NOMO-1 (cell line): Measurements from ENCODE around the gene ARL15.

Experiments used
- DNase-seq, 2 experiments: peaks; one replicate each; lab custom pipeline; 2025; ENCODE audit not compliant: unreplicated experiment in 2 of 2; lab: John Stamatoyannopoulos, UW

Gene ARL15

DNA sequence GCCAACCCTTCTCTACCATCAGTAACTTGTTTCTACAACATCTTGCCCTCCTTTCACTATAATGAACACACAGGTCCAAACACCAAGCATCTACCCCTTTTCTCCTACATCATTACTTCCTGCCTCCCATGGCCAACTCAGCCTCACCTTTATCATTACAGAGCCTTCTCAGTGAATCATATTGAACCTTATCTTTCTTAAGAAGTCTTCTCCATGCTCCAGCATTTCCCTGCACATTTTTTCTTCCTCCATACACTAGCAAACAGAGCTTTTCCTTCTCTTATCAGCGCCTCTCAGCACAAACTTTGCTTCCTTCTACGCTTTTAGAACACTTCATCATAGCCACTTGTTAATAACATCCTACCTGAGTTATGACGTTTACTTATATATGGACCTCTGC lies 148.2 kb downstream of the ARL15 start:
- DNase-seq: no peak

DNA sequence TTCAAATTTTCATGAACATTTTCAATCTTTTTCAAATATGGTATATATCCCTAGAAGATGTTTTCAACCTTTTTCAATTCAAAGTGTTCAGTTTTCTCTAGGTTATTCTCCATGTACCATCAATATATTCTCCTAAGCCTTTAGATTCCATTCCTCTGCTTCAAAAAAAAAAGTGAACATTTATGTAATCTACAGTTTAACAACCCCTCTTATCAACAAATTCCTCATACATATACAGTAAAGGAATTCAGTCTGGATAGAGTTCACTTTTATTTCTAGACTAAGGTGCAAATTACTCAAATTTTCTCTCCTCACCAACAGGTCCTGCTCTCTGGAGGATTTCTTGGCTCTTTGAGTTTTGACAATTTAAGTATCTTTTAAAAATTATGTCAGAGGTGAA lies 150.0 kb downstream of the ARL15 start:
- no peak for DNase-seq

DNA sequence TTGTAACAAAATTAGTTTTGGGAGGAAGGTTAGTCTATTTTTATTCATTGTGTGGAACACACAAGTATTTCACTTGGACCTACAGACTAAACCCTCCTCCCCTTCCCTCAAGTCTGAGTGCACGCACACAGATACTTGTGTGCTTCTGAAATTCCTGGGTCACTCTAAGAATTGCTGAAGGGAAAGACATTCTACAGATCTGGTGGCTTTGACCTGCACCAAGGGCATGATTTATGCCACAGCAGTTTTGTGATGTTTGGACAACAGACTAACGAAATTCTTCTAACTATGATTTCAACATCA lies 150.5 kb downstream of the ARL15 start:
- no peak for DNase-seq

- DNase-seq: peak; percentile 50 to 81
Measured at GRCh38 chr5:54159153-54159892, 151.1 kb downstream of the ARL15 start.

- no peak for DNase-seq
Measured at GRCh38 chr5:54156577-54156976, 153.8 kb downstream of the ARL15 start.

DNA sequence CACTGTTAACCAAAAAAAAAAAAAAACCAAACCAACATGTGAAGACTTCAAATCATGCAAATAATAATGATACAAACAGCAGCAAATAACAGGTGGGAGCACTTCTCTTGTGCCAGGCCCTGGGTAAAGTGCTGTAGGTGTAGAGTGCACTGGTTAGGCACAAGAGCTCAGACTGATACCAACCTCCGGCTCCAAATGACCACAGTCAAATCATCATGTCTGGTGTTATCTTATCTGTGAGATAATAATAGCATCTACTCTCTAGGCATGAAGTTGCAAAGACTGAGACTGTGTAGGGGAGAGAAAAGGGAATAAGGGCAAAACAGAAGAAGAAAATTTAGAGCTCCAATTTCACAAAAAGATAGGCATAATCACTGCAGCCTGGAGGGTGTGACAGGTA lies 159.5 kb downstream of the ARL15 start:
- no peak for DNase-seq

DNA sequence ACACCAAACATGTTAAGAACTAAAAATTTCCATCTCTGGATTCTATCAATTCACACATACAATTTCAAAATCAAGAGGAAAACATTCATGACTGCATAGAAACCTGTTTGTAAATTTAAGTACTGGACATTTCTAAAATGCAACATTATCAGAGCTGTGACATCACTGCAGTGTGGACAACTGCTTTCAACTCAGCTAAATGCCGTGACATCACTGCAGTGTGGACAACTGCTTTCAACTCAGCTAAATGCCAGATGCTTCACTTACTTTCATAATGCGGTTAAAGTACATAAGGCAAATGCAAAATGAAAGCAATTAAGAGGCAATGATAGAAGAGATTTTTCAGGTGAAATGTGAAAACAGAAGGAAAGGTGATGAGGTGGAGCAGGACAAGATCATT lies 161.5 kb downstream of the ARL15 start:
- DNase-seq: no peak

DNA sequence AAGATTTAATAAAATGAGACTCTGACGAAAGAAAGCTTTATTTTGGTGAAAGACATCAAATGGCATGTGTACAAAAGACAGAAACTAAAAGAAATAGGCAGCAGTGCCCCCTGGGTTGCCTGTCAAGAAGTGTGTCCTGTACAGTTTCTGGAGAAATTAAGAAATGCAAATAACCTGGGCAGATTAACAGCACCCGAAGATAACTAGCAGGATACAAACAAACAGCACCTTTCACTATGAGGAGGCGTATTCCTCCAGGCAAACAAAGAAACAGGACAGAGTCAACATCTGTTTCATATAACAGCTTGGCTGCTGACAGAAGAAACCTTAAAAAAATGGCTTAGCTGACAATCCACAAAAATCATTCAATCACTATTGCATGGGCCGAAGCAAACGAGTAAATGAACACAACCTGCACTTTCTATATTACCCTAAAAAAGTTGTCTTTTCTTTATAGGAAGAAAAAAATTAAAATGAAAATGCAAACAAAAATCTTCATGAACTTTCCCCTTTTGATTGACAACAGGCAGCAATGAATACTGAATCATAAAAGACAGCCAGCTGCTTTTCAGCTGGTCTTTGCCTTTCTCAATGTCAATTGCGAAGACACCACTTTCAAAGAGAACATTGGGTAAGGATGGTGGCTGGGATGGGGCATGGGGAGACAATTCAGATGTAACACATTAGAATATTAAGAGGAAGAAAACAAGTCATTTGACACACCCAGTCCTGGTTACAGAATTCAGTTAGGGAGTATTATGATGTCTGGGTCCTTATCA lies 162.1 kb downstream of the ARL15 start:
- no peak for DNase-seq

- no peak for DNase-seq
Measured at GRCh38 chr5:54146916-54147315, 163.5 kb downstream of the ARL15 start.

- DNase-seq: no peak
Measured at GRCh38 chr5:54146390-54146789, 164.0 kb downstream of the ARL15 start.

- no peak for DNase-seq
Measured at GRCh38 chr5:54140247-54140840, 170.0 kb downstream of the ARL15 start.

- DNase-seq: no peak
Measured at GRCh38 chr5:54136516-54137440, 173.6 kb downstream of the ARL15 start.

DNA sequence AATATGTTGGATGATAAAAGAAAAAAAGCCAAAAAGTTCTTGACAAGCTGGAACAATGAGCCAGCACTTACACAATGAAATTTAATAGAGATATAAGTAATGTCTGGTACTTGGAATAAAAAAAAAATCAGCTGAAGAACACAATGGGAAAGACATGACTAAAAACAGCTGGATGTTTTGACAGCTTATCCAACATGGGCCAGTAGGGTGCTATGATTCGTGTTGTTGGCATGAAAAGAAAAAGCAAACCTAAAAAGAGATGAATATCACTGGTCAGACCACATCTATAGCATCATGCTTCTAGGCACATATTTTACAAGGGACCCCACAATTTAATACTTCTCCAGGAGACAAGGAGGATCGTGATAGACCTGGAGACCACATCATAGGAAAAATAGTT lies 175.3 kb downstream of the ARL15 start:
- no peak for DNase-seq

DNA sequence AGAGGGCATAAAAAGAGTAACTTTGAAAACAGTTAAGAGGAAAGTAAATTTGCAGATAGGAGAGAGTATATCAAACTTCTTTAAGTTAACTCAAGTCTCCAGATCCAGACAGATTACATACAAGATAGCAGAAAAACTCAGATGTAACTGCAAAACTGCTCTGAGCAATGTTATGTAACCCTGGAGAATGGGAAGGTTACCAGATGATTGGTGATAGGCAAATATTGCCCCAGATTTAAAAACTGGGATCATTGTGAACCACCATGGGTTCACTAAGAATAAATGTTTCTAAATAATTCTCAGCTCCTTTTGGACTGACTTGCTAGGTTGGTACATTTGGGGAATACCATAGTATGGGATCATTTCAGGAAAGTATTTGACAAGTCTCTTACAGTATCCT lies 176.5 kb downstream of the ARL15 start:
- DNase-seq: no peak

- DNase-seq: no peak
Measured at GRCh38 chr5:54120473-54120872, 189.9 kb downstream of the ARL15 start.

- no peak for DNase-seq
Measured at GRCh38 chr5:54117957-54118356, 192.4 kb downstream of the ARL15 start.

GRCh38 chr5:54115735-54116403 lies 194.5 kb downstream of the ARL15 start:
- no peak for DNase-seq

GRCh38 chr5:54113060-54113459 lies 197.3 kb downstream of the ARL15 start:
- DNase-seq: no peak

DNA sequence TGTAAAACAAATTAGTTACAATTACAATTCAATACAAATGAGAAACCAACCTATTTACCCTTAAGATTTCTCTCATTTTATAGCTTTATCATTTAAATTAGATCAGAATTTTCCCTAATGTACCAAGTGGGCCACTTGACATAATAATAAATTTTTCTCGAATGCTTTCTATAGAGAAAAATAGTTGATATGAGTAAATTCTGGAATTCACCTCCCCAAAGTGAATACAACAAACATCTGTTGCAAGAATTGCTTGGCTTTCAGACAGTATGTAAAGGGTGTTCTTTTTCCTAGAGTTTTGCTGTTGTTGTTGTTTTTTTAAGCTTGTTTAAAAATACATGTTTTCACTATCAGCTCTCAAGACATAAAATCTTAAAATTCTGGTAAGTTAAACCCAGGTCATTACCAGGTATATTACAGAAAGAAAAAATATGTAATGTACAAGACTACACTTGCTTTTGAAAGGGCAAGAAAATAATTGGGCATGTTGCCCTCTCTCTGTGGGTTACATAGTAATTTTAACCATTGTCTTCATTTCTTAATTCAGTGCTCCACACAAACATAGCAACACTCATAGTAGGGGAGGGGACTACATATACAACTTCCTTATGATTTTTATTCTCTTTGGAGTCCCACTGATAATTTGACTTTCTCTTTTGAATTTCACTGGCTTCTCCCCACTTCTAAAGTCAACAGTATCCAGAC lies 200.6 kb downstream of the ARL15 start:
- DNase-seq: no peak

DNA sequence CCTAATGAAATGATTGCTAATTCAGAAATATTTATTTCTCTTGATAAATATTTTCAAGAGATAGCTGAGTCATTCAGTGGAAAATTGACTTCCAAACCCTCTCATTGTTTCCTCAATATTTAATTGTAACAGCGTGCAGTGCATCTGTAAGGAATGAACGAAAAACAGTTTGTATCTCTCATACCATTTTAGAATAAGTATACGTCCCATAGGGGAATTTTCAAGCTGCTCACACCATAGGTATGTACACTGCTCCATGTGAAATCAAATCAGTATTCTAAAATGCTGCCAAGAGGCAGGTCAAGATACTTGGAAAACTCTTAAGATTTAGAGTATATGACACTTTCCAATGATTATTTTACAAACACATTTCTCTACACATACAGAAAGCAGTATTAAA lies 202.2 kb downstream of the ARL15 start:
- no peak for DNase-seq
